Endothelial cell of umbilical vein (primary cell): ENCODE results near the gene FRRS1.

Source experiments
- EZH2 ChIP-seq: IDR thresholded peaks from 2 replicates; pipeline ENCODE4 v1.6.1; 2012; ENCODE audit warnings: borderline replicate concordance, low read depth, mild to moderate bottlenecking, moderate library complexity, low read length, inconsistent platforms; ENCODE audit not compliant: severe bottlenecking
- FOS ChIP-seq: IDR thresholded peaks from 2 replicates; pipeline ENCODE4 v1.6.1; 2011; ENCODE audit warnings: mild to moderate bottlenecking, low read length, moderate library complexity, borderline replicate concordance; ENCODE audit not compliant: insufficient read depth
- GATA2 ChIP-seq: IDR thresholded peaks from 2 replicates; pipeline ENCODE4 v1.7.0; 2011; ENCODE audit warnings: low read depth, mild to moderate bottlenecking, moderate library complexity, mixed read lengths, low read length; ENCODE audit not compliant: insufficient read length, insufficient read depth
- JUN ChIP-seq: IDR thresholded peaks from 2 replicates; pipeline ENCODE4 v1.6.1; 2011; ENCODE audit warnings: borderline replicate concordance, low read depth; ENCODE audit not compliant: insufficient read length, insufficient read depth
- MYC ChIP-seq: IDR thresholded peaks from one replicate; pipeline ENCODE4 v1.6.1; 2011; ENCODE audit warnings: mild to moderate bottlenecking, low read depth, low read length
- POLR2A ChIP-seq: IDR thresholded peaks from 2 replicates; pipeline ENCODE4 v1.6.1; 2012; ENCODE audit warnings: low read depth, mild to moderate bottlenecking, control low read depth, low read length
- POLR2AphosphoS5 ChIP-seq: IDR thresholded peaks from 2 replicates; pipeline ENCODE4 v1.6.1; 2012; ENCODE audit warnings: low read depth, mild to moderate bottlenecking, control low read depth, low read length, moderate library complexity; ENCODE audit not compliant: insufficient read depth
- TF ChIP-seq, protein P1 (sequence below), 2 donors: IDR thresholded peaks; 1 replicate in 1 of 2; 2 replicates in 1 of 2; pipeline ENCODE4 v1.5.1; 2011; ENCODE audit warnings: low read length in 2 of 2, mild to moderate bottlenecking in 2 of 2, moderate library complexity in 2 of 2, control low read depth in 1 of 2, inconsistent platforms in 1 of 2, low read depth in 1 of 2; ENCODE audit not compliant: insufficient read depth in 1 of 2; ENCODE audit errors: extremely low read depth in 1 of 2
- TF ChIP-seq, protein P2 (sequence below): IDR thresholded peaks from 2 replicates; pipeline ENCODE4 v1.6.1; 2011; ENCODE audit not compliant: insufficient read depth, insufficient read length

DNA sequence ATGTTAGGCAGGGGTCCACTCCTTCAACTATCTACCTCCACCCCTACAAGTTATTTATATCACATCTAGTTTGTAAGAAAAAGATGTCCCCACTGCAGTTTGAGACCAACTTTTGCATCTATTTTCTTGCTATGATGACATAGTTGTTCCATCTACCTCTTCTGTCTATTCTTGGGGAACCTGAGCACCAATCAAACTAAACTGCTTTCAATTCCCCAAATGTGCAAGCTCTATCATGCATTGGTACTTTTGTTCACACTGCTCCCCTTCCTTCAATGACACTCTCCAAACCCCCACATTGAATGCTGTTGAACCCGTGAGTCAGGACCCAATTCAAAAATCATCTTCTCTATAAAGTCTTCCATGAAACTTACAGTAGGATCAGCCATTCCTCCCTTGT is 16.0 kb upstream of the FRRS1 start:
- TF ChIP-seq, protein P1, sequence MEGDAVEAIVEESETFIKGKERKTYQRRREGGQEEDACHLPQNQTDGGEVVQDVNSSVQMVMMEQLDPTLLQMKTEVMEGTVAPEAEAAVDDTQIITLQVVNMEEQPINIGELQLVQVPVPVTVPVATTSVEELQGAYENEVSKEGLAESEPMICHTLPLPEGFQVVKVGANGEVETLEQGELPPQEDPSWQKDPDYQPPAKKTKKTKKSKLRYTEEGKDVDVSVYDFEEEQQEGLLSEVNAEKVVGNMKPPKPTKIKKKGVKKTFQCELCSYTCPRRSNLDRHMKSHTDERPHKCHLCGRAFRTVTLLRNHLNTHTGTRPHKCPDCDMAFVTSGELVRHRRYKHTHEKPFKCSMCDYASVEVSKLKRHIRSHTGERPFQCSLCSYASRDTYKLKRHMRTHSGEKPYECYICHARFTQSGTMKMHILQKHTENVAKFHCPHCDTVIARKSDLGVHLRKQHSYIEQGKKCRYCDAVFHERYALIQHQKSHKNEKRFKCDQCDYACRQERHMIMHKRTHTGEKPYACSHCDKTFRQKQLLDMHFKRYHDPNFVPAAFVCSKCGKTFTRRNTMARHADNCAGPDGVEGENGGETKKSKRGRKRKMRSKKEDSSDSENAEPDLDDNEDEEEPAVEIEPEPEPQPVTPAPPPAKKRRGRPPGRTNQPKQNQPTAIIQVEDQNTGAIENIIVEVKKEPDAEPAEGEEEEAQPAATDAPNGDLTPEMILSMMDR (IDR thresholded peaks at IDR 0.05; ENCODE audit: extremely low read depth in 1 of 2, insufficient read depth in 1 of 2, low read depth in 1 of 2, low read length in 2 of 2) = no peak
- TF ChIP-seq MYC (no peak), POLR2A (no peak), JUN (no peak), EZH2 (no peak), GATA2 (no peak), POLR2AphosphoS5 (no peak), FOS (no peak)
- TF ChIP-seq, protein P2, sequence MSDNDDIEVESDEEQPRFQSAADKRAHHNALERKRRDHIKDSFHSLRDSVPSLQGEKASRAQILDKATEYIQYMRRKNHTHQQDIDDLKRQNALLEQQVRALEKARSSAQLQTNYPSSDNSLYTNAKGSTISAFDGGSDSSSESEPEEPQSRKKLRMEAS = no peak
